Right lobe of liver (tissue), 6 donors: ENCODE measurements around the gene FMO1. TPM values are rescaled to one million over a fixed set of nuclear protein-coding genes. Genes with fewer than 3 reads are reported as not detected.
A peak's percentile ranks its signal among the peaks of the same experiment; 100 is the strongest.

ENCODE experiments used
- ATAC-seq, 4 donors: fragments of 200-7000 bp; cut with Tn5 transposase; one replicate each; pipeline ENCODE4 v1.9.1; 2020; ENCODE audit warnings: mild to moderate bottlenecking in 4 of 4, moderate library complexity in 4 of 4
- DNase-seq, 3 donors: peaks; one replicate each; pipeline ENCODE4 v3.0.0-alpha.2; 2020
- H3K27ac ChIP-seq, 3 donors: fragments of 200-600 bp; one replicate each; pipeline ENCODE4 v1.8.0; 2022
- H3K27me3 ChIP-seq, 2 donors: fragments of 200-600 bp; one replicate each; pipeline ENCODE4 v1.8.0; 2022
- H3K36me3 ChIP-seq, 4 donors: fragments of 200-600 bp; sonication (generic) in 1 of 4; one replicate each; pipeline versions ENCODE4 v1.5.1 to v1.8.0; 2017 to 2022; ENCODE audit warnings: control low read depth in 1 of 4
- H3K4me1 ChIP-seq, 4 donors: fragments of 200-600 bp; sonication (generic) in 1 of 4; one replicate each; pipeline versions ENCODE4 v1.5.1 to v1.8.0; 2017 to 2022; ENCODE audit warnings: control low read depth in 1 of 4
- H3K4me3 ChIP-seq, 3 donors: fragments of 200-600 bp; one replicate each; pipeline ENCODE4 v1.8.0; 2022
- H3K9me3 ChIP-seq, 4 donors: fragments of 200-600 bp; sonication (generic) in 1 of 4; one replicate each; pipeline versions ENCODE4 v1.5.1 to v1.8.0; 2017 to 2022; ENCODE audit warnings: control low read depth in 1 of 4
- CTCF ChIP-seq, 4 donors: fragments of 200-600 bp in 3 of 4; fragments of 450-650 bp in 1 of 4; IDR thresholded peaks; one replicate each; pipeline versions ENCODE4 v1.5.1 to v1.8.0; 2016 to 2022; ENCODE audit warnings: antibody characterized with exemption in 4 of 4, mild to moderate bottlenecking in 2 of 4
- POLR2A ChIP-seq: fragments of 450-650 bp; IDR thresholded peaks from one replicate; pipeline ENCODE4 v1.6.1; 2017; ENCODE audit warnings: antibody characterized with exemption, mild to moderate bottlenecking
- WGBS: methylation state at CpG from one replicate; pipeline ENCODE4 v1.1.6; 2018; ENCODE audit warnings: low coverage, low lambda C conversion rate; ENCODE audit not compliant: insufficient coverage; ENCODE audit errors: missing lambda C conversion rate; 5-methylcytosine and 5-hydroxymethylcytosine counted together
- intact Hi-C, 2 donors: fragments of 100-400 bp; cut with DNase I; formaldehyde crosslinking; loops; one replicate each; pipeline versions ENCODE4 v1.11.2 to v1.14.1; 2022
- total RNA-seq, 6 experiments: library from RNA; depleted of rRNA in 2 of 6; stranded (reverse); fragments of >200 nt in 2 of 6; fragmentation: NEBNext Ultra II Directional in 3 of 6; extraction: Animal tissue kit (Norgen Biotek cat#: 25700) in 3 of 6; gene quantifications; one replicate each; pipeline versions ENCODE4 v1.1.0 to v1.2.4, GENCODE V29; 2016 to 2023
- donor health status: DM: no; HTN: yes; CAD: no.
- donor health status: DM: no; HTN: no; CAD: no.
- donor health status: DM: no; HTN: no; CAD: no.
- donor health status: DM: no; HTN: yes; CAD: no.
- donor health status: DM: no; HTN: yes; CAD: no.

Gene FMO1
- total RNA-seq, 6 experiments from 2014 or later = 0.15 to 7.6 (median 2.5) TPM

- Histone ChIP-seq H3K27me3 (no peaks in the 10 kb centered on the region), H3K27ac (no peak overlapping the region), H3K4me3 (no peak overlapping the region), H3K9me3 (no peaks in the 10 kb centered on the region), H3K36me3 (no peaks in the 10 kb centered on the region), H3K4me1 (peaks cover 0 to 4% (median 0%) of the 10 kb centered on the region in 4 donors)
- WGBS = 85% methylated on average over 4 of the region's 4 CpGs
- no peak for DNase-seq
- no peak for ATAC-seq
- intact Hi-C loops = loop anchor here in 1 of 2 donors (10.0 kb wide), 1 partner anchor 47 kb away; no protein-coding TSS in a partner anchor
- no peak for TF ChIP-seq CTCF (IDR thresholded peaks at IDR 0.05)
- no peak for TF ChIP-seq POLR2A
These were observed 793 bp upstream of the FMO1 start for GRCh38 chr1:171247501-171247900.

GRCh38 chr1:171248841-171249240 lies 547 bp downstream of the FMO1 start:
- ATAC-seq = no peak
- intact Hi-C loops = loop anchor here in 1 of 2 donors (10.0 kb wide), 1 partner anchor 46 kb away; no protein-coding TSS in a partner anchor

GRCh38 chr1:171250263-171250662 lies 2.0 kb downstream of the FMO1 start:
- no peak overlapping the region for H3K4me3 ChIP-seq
- no peaks in the 10 kb centered on the region for H3K9me3 ChIP-seq
- H3K27me3 ChIP-seq = no peaks in the 10 kb centered on the region
- no peak for DNase-seq
- no peaks in the 10 kb centered on the region for H3K36me3 ChIP-seq
- ATAC-seq = no peak
- intact Hi-C loops = loop anchor here in 1 of 2 donors (10.0 kb wide), 1 partner anchor 55 kb away; no protein-coding TSS in a partner anchor
- peaks cover 0 to 4% (median 0%) of the 10 kb centered on the region in 4 donors for H3K4me1 ChIP-seq
- 32% methylated on average over 3 of the region's 3 CpGs for WGBS
- TF ChIP-seq CTCF (IDR thresholded peaks at IDR 0.05) = no peak
- TF ChIP-seq POLR2A = no peak
- no peak overlapping the region for H3K27ac ChIP-seq

More at GRCh38 chr1:171248841-171249240, 547 bp downstream of the FMO1 start:
- H3K27ac ChIP-seq = no peak overlapping the region
- no peak for TF ChIP-seq POLR2A
- TF ChIP-seq CTCF (IDR thresholded peaks at IDR 0.05) = no peak
- no peaks in the 10 kb centered on the region for H3K27me3 ChIP-seq
- no peak overlapping the region for H3K4me3 ChIP-seq
- H3K9me3 ChIP-seq = no peaks in the 10 kb centered on the region
- no peaks in the 10 kb centered on the region for H3K36me3 ChIP-seq
- H3K4me1 ChIP-seq = peaks cover 0 to 4% (median 0%) of the 10 kb centered on the region in 4 donors
- DNase-seq = no peak
- 0% methylated on average over 1 of the region's 1 CpG for WGBS

- ATAC-seq (peak; percentile 70 to 79 (median 75)), DNase-seq (peak in 1 of 3 donors; percentile 44)
- no peaks in the 10 kb centered on the region for H3K27me3 ChIP-seq
- H3K4me1 ChIP-seq = peaks cover 0 to 6% (median 0%) of the 10 kb centered on the region in 4 donors
- peak overlapping the region; percentile 57 to 63 (median 62) for H3K4me3 ChIP-seq
- intact Hi-C loops = loop anchor here in 1 of 2 donors (10.0 kb wide), 1 partner anchor 54 kb away; no protein-coding TSS in a partner anchor
- TF ChIP-seq POLR2A = no peak
- peak; percentile 28 to 60 (median 50) for TF ChIP-seq CTCF (IDR thresholded peaks at IDR 0.05)
- H3K27ac ChIP-seq = no peak overlapping the region
- H3K36me3 ChIP-seq = no peaks in the 10 kb centered on the region
- WGBS = 2% methylated on average over 32 of the region's 34 CpGs
- no peaks in the 10 kb centered on the region for H3K9me3 ChIP-seq
These were observed 3.0 kb downstream of the FMO1 start for GRCh38 chr1:171251042-171251951.
